HG02759 (cell line): Measurements from ENCODE around the gene CAPN14.
"Not testable (repeated sequence)": the region's sequence is repeated elsewhere in the genome, so short reads cannot be mapped to it uniquely, and the experiment has no call there.

ENCODE experiments used
- ATAC-seq: cut with Tn5 transposase; IDR thresholded peaks from one replicate; pipeline ENCODE4 v1.9.1; 2021; ENCODE audit warnings: mild to moderate bottlenecking, moderate library complexity; ENCODE audit not compliant: unreplicated experiment

Gene CAPN14

DNA sequence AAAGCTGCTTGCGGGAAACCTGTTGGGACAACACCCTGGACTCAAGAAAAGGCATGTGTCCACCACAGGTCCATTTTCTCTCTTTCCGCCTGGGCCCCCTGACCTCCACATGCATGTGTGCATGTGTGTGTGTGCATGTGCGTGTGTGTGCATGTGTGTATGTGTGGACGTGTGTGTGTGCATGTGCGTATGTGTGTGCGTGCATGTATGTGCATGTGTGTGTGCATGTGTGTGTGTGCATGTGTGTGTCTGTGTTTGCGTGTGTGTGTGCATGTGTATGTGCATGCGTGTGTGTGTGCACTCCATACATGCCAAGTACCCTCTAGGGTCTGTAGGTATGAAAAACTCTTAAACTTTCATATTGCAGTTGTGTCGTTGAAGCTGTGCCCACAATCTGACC, 16.3 kb downstream of the CAPN14 start:
- no peak for ATAC-seq

- ATAC-seq = no peak
Measured at GRCh38 chr2:31199206-31199605, 18.1 kb downstream of the CAPN14 start.

DNA sequence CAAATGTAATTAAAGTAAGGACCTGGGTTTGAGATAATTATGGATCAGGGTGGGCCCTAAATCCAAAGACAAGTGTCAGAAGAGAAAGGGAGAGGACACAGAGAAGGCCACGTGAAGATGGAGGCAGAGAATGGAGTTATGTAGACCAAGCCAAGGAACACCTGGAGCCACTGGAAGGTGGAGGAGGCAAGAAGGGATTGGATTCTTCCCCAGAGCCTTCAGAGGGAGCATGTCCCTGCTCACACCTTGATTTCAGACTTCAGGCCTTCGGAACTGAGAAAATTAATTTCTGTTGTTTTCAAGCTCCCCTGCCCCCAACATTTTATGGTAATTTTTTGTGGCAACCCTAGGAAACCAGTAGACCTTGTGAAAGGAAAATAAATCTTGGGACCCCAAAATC, 19.6 kb downstream of the CAPN14 start:
- no peak for ATAC-seq

GRCh38 chr2:31197166-31197565, 20.1 kb downstream of the CAPN14 start:
- no peak for ATAC-seq

DNA sequence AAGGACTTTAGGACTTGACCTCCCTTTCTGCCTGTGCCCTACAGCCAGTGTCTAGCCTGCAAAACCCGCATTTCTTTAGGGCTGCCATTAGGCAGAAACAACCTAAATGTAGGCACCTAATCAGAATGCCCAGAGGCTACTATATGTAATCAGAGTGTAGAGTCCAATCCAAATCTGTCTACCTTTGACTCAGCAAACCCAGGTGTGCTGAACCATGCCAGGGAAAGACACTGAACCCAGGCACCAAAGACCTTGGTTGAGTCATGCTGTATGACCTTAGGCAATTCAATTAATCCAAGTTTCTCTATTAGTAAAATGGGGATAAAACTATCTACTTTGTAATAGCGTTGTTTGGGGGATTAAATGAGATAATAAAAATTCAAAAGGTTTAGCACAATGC, 20.7 kb downstream of the CAPN14 start:
- ATAC-seq = no peak

DNA sequence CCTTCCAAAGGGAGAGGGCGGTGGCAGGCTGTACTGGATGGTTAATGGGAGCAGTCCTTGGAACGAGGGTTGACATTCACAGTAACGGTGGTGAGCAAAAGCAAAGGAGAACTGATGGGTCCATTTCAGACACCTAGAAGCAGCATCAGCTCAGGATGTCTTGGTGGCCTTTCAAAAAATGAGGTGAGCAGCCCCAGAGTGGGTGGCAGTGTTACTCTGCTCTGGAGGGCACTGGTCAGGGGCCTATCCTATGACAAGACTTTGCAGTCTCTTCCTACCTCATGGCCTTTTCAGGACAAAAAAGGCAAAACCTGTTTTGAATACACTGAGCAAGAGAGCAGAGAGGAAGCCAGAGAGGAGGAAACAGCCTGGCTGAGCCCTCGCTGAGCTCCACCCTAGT, 23.5 kb downstream of the CAPN14 start:
- no peak for ATAC-seq

- ATAC-seq = no peak
Measured at GRCh38 chr2:31192851-31193392, 24.4 kb downstream of the CAPN14 start.

DNA sequence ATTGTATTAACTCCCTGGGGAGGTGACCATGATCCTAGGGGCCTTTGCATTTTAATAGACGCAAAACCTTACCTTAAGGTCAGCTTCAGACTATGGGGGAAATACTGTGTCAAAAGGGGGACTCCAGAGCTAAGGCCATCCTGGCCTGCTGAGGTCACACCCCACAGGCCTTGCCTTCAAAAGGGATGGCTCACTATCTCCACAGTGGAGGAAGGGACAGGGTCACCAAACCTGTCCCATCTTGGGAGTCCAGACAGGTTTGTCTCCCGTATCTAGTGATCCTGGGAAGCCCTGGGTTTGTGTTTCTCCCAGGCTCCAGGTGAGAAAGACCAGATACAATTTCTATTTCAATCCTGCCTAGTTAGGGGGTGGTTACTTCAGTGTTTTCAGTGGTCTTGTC, 24.9 kb downstream of the CAPN14 start:
- no peak for ATAC-seq

DNA sequence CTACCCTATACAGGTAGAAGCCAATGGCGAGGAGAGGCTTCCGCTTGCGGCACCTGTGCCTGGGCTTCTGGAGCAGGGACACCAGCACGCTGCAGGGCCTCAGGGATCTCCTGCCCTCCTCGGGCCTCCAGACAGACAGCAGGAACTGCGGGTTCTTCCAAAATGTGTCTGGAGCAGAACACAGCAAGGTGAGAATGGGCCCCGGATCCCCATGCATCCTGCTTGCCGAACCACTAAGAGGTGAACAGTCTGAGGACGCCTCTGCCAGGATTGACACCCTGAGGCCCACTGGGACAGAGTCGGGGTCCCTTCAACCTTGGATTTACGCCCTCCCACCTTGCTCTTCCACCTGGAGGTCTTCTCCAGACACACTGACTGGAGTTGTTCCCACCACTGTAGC, 25.4 kb downstream of the CAPN14 start:
- ATAC-seq = no peak

- ATAC-seq = no peak
Measured at GRCh38 chr2:31190188-31190587, 27.1 kb downstream of the CAPN14 start.

GRCh38 chr2:31189141-31189540, 28.2 kb downstream of the CAPN14 start:
- no peak for ATAC-seq

- no peak for ATAC-seq
Measured at GRCh38 chr2:31188131-31188530, 29.2 kb downstream of the CAPN14 start.

DNA sequence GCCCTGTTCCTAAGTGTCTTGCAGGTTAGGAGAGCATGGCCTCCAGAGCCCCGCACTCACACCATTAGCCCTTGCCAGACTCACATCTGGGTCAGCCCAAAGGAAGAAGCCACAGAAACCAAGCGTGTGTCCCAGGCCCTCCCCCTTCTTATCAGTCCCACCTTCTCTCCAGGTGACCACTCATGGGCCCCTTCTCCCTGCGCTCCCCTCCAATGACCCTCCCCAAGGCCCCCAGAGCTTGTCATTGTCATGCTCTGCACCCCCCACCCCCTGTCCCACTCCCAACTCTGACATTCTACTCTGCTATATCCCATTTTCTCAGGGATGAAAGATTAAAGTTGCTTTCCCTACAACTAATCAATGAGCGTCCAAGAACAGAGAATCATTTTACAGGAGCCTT, 30.1 kb downstream of the CAPN14 start:
- no peak for ATAC-seq

DNA sequence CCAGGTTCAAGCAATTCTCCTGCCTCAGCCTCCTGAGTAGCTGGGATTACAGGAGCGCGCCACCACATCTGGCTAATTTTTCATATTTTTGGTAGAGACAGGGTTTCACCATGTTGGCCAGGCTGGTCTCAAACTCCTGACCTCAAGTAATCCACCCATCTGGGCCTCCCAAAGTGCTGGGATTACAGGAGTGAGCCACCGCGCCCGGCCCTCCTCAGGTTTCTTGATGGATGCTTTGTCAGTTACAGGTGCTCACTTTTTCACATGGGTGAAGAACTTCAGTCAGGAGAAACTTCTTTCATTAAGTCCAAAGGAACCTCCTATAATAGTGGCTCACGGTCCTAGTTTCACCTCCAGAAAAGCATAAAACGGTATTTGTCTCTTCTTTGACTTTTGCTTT, 33.3 kb downstream of the CAPN14 start:
- not testable (repeated sequence) for ATAC-seq

DNA sequence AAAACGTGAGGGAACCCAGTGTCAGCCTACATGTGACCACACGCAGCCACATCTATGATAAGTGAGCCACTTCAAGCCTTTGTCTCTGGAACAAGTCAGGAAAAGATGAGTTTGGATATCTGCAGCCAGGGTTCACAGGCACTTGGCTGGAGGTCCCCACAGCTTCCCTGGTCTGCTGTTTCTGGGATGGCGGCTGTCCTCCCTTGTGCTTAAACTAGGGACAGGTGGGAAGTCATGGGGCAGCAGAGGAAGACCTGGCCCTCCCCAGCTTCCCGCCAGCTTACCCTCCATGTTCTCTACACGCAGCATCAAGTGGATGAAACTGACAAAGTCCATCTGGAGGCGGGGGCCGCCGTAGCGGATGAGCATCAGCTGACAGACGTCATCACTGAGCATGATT, 40.6 kb downstream of the CAPN14 start:
- no peak for ATAC-seq

- ATAC-seq = no peak
Measured at GRCh38 chr2:31171142-31171541, 46.2 kb downstream of the CAPN14 start.

GRCh38 chr2:31170071-31170698, 47.1 kb downstream of the CAPN14 start:
- ATAC-seq = no peak

DNA sequence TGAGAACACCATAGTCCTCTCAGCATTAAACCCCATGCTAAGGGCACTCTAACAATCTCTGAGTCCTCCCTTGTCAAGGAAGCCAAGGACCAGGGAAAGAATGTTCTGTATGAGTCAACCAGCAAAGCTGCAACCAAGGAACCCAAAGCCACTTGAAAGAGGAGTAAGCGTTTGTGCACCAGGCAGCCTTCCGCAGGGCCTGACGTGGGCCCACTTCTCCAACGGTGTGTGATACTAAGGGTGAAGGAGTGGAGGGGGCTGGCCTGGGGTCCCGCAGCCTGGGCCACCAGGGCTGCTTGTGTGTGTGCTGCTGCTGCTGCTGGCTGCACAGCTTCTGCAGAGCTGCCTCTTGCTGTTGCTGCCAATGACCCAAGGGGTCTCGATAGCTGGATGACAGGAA, 49.0 kb downstream of the CAPN14 start:
- no peak for ATAC-seq

GRCh38 chr2:31166925-31167324, 50.4 kb downstream of the CAPN14 start:
- no peak for ATAC-seq

- ATAC-seq = no peak
Measured at GRCh38 chr2:31163011-31163539, 54.2 kb downstream of the CAPN14 start.

GRCh38 chr2:31161637-31162036, 55.7 kb downstream of the CAPN14 start:
- ATAC-seq = no peak

DNA sequence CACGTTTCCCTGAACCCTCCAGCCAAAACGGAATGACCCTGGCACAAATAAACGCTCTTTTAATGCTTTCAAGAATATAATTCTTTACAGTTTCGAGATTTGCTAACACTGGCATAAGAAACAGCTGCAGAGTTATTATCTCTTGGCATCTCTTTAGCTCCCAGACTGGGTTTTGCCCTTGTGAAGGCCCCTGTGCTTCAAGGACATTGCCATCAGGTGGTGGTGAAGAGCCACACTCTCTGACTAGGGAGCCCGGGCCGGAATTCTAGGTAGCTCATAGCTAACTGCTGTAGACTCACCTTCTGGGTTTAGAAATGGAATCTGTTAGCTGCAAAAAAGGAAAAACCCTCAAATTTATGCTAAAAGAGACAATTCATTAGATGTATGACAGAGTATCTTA, 65.8 kb downstream of the CAPN14 start:
- no peak for ATAC-seq

DNA sequence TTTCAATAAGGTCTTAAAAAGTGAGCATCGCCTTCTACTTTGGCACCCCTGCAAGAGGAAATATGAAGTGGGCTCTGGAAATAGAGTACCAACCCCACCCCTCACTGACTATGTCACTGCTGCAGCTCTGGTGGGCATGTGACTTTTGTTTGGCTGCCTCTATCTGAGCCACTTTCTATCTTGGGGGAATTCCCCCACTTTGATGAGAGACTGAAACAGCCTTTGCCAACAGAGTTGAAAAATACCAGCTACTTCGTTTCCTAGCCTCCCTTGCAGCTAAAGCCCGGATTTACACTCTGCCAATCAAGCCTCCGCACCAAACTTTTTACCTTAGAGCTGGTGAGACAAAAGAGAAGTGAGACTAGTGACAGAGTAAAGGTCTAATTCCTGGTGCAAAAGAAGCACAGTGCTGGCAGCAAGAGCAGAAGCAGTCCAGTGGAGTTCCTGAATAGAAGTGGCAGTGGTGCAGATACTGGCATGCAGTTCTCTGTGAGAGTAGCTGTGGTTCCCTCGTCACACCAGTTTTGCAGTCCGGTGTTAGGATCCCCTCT, 67.1 kb downstream of the CAPN14 start:
- no peak for ATAC-seq
